Panc1 (cell line): Measurements from ENCODE around the gene RRP7A. TPM values are rescaled to one million over a fixed set of nuclear protein-coding genes. Genes with fewer than 3 reads are reported as not detected.
"Not testable (repeated sequence)": the region's sequence is repeated elsewhere in the genome, so short reads cannot be mapped to it uniquely, and the experiment has no call there.

ENCODE experiments used
- ATAC-seq: fragments of 200-7000 bp; cut with Tn5 transposase; 2 replicates; pipeline ENCODE4 v1.9.1; 2020; ENCODE audit warnings: mild to moderate bottlenecking, moderate library complexity
- Bru-seq: library from RNA; stranded (reverse); fragments of 400-500 nt; gene quantifications from one replicate; lab custom pipeline; 2021; lab: Mats Ljungman, UMichigan
- BruChase-seq, 2 experiments: library from RNA; stranded (reverse); fragments of 400-500 nt; gene quantifications; one replicate each; lab custom pipeline; 2021; lab: Mats Ljungman, UMichigan
- BruUV-seq: library from RNA; stranded (reverse); fragments of 400-500 nt; replicated peaks from 2 replicates; lab custom pipeline; 2021; lab: Mats Ljungman, UMichigan
- CTCF ChIA-PET: fragments of 300-600 bp; sonication (Branson Sonifier 250); formaldehyde crosslinking; loops from one replicate; lab custom pipeline; 2022; ENCODE audit warnings: antibody characterized with exemption; lab: Charles Lee
- POLR2A ChIA-PET: fragments of 300-600 bp; sonication (Branson Sonifier 250); formaldehyde crosslinking; loops from one replicate; lab custom pipeline; 2022; ENCODE audit warnings: antibody characterized with exemption; lab: Charles Lee
- DNase-seq: peaks from one replicate; pipeline ENCODE4 v3.0.0-alpha.2; 2010; ENCODE audit warnings: low read depth, low spot score
- H3K27ac ChIP-seq: 2 replicates; pipeline ENCODE4 v1.5.1; 2011; ENCODE audit warnings: mild to moderate bottlenecking, low read length, inconsistent platforms
- H3K27me3 ChIP-seq: fragments of 200-500 bp; sonication (Bioruptor generic); 2 replicates; pipeline ENCODE4 v1.6.0; 2014; ENCODE audit warnings: low read length, inconsistent platforms; ENCODE audit not compliant: control insufficient read depth, insufficient read depth
- H3K36me3 ChIP-seq: fragments of 200-500 bp; sonication (Bioruptor generic); 2 replicates; pipeline ENCODE4 v1.5.1; 2014; ENCODE audit warnings: inconsistent platforms, mild to moderate bottlenecking, low read length, moderate library complexity; ENCODE audit not compliant: control insufficient read depth, insufficient read depth
- H3K4me1 ChIP-seq: 2 replicates; pipeline ENCODE4 v1.5.1; 2011; ENCODE audit warnings: inconsistent platforms, mild to moderate bottlenecking, low read length, moderate library complexity; ENCODE audit not compliant: control insufficient read depth, insufficient read depth
- H3K4me3 ChIP-seq, 2 experiments: 2 replicates each; pipeline ENCODE4 v1.5.1; 2011 to 2012; ENCODE audit warnings: low read depth in 2 of 2, low read length in 2 of 2, mild to moderate bottlenecking in 2 of 2, inconsistent platforms in 1 of 2, moderate library complexity in 1 of 2
- H3K9me3 ChIP-seq: fragments of 200-500 bp; sonication (Bioruptor generic); 2 replicates; pipeline ENCODE4 v1.5.1; 2014; ENCODE audit warnings: low read depth, mild to moderate bottlenecking, inconsistent platforms, low read length, moderate library complexity; ENCODE audit not compliant: control insufficient read depth, insufficient read depth
- POLR2AphosphoS5 ChIP-seq: IDR thresholded peaks from 2 replicates; pipeline ENCODE4 v1.6.1; 2012; ENCODE audit warnings: mild to moderate bottlenecking, low read depth, low read length, moderate library complexity
- SIN3A ChIP-seq: IDR thresholded peaks from 2 replicates; pipeline ENCODE4 v1.6.1; 2012; ENCODE audit warnings: low read depth, mild to moderate bottlenecking, low read length, moderate library complexity, borderline replicate concordance; ENCODE audit not compliant: insufficient read depth
- TCF7L2 ChIP-seq: IDR thresholded peaks from 2 replicates; pipeline ENCODE4 v1.6.1; 2011; ENCODE audit warnings: mild to moderate bottlenecking, low read depth, low read length, inconsistent platforms
- in situ Hi-C: cut with HindIII; loops from 2 replicates; pipeline ENCODE4 v1.10.0; 2016; ENCODE audit warnings: low sequenced_read_pairs, low pct_unique_long_range_greater_than_20kb
- intact Hi-C: fragments of 100-400 bp; cut with micrococcal nuclease; formaldehyde crosslinking; loops from one replicate; pipeline ENCODE4 v1.10.0; 2022; ENCODE audit not compliant: unreplicated experiment
- long read RNA-seq: library from polyadenylated mRNA; unstranded; transcript quantifications from one replicate; pipeline ENCODE4 v2.0.0, GENCODE V29; 2021; ENCODE audit not compliant: unreplicated experiment
- polyA plus RNA-seq: library from polyadenylated mRNA; unstranded; fragments of >200 nt; gene quantifications from one replicate; pipeline ENCODE4 v1.2.1, GENCODE V29; 2012; ENCODE audit warnings: missing spikeins; ENCODE audit not compliant: insufficient read length
- total RNA-seq: library from RNA; stranded (reverse); gene quantifications from one replicate; pipeline ENCODE4 v1.2.1, GENCODE V29; 2021; ENCODE audit not compliant: unreplicated experiment
- TF ChIP-seq, protein P1 (sequence below), 2 experiments: IDR thresholded peaks; 2 replicates each; pipeline ENCODE4 v1.6.1; 2011 to 2012; ENCODE audit warnings: low read depth in 2 of 2, control low read depth in 1 of 2, low read length in 1 of 2, mild to moderate bottlenecking in 1 of 2, moderate library complexity in 1 of 2; ENCODE audit not compliant: insufficient read depth in 1 of 2
- TF ChIP-seq, protein P2 (sequence below): fragments of 450-650 bp; IDR thresholded peaks from 2 replicates; pipeline ENCODE4 v1.5.1; 2017; ENCODE audit warnings: mild to moderate bottlenecking

The RRP7A gene, protein sequence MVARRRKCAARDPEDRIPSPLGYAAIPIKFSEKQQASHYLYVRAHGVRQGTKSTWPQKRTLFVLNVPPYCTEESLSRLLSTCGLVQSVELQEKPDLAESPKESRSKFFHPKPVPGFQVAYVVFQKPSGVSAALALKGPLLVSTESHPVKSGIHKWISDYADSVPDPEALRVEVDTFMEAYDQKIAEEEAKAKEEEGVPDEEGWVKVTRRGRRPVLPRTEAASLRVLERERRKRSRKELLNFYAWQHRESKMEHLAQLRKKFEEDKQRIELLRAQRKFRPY
- 29.8 TPM for total RNA-seq
- 18.3 TPM for polyA plus RNA-seq
- percentile 75 among the genes with signal in this experiment for Bru-seq, nascent RNA
- percentile 86 among the genes with signal in this experiment for BruChase-seq, experiment 1, labeled RNA remaining after a 2-hour chase
- BruChase-seq, experiment 2, labeled RNA remaining after a 6-hour chase: percentile 80 among the genes with signal in this experiment
- long read RNA-seq, transcript RRP7A-201 (7 exons, 3,801 nt): major isoform, 93 of 138 reads
- long read RNA-seq, partial matches to known transcripts: 15 of 138 reads
- long read RNA-seq, other reads (novel, unspliced or antisense): 30 of 138 reads

DNA sequence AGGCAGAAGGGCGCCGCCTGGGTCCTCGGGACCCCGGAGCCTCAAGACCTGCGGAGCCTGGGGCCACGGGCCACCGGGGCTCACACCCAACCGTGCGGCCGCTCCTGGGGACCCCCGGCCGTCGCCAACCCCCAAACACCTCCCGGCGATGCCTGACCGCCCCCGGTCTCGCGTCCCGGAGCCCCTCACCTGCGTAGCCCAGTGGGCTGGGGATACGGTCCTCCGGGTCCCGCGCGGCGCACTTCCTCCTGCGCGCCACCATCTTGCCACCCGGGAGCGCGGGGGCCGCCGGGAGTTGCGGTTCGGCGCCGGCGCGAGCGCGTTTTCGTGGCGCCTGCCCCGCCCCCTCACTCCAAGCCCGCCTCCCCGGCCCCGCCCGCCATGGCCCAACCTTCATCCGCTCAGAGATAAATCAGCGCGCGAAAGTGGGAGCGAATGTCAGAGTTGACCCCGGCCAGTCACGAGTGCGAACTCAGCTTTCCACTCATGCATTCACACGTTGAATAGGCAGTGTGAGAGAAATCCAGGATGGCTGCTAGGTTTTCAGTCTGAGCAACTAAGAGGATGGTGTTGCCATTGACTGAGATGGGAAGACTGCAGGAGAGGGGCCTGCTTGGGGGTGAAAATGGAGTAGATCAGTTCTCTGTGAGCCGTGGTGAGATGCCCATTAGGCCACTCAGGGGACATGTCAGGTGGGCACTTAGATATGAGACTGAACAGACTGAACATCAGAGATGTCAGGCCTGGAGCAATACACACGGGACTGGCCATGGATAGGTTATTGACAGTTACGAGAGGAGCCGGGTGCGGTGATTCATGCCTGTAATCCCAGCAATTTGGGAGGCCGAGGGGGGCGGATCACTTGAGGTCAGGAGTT is at the start of gene RRP7A:
RRP7A (minus strand) TSS at position 272 of the 877 bp plus-strand sequence; CDS start at position 262, 10 bp downstream.
- peak within 1 kb of the TSS; percentile 59 for H3K27ac ChIP-seq
- BruUV-seq: no TSS peak
- peak; percentile 60; the same call in 1 of the 2 replicates for TF ChIP-seq POLR2AphosphoS5
- no peak for TF ChIP-seq SIN3A
- in situ Hi-C loops (no loop called here), intact Hi-C loops (no loop called here)
- H3K4me3 ChIP-seq: peak within 1 kb of the TSS; percentile 53 to 61
- ChIA-PET POLR2A (no interaction called here), CTCF (no interaction called here)
- DNase-seq (no peak), ATAC-seq (peak; percentile 94)
- no peaks in the 10 kb centered on the region for H3K4me1 ChIP-seq
- no peaks in the 10 kb centered on the region for H3K9me3 ChIP-seq
- no peaks in the 10 kb centered on the region for H3K36me3 ChIP-seq
- no peaks in the 10 kb centered on the region for H3K27me3 ChIP-seq

DNA sequence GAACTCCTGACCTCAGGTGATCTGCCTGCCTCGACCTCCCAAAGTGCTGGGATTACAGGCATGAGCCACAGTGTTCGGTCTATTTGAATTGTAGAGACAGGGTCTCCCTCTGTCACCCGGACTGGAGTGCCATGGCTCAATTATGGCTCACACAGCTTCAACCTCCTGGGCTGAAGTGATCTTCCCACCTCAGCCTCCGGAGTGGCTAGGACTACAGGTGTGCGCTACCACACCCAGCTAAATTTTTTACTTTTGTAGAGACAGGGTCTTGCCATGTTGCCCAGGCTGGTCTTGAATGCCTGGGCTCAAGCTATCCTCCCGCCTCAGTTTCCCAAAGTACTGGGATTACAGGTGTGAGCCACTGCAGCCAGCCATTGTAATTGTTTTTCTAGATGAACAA is 48.4 kb upstream of the RRP7A start:
- POLR2A ChIA-PET: not testable (repeated sequence)

DNA sequence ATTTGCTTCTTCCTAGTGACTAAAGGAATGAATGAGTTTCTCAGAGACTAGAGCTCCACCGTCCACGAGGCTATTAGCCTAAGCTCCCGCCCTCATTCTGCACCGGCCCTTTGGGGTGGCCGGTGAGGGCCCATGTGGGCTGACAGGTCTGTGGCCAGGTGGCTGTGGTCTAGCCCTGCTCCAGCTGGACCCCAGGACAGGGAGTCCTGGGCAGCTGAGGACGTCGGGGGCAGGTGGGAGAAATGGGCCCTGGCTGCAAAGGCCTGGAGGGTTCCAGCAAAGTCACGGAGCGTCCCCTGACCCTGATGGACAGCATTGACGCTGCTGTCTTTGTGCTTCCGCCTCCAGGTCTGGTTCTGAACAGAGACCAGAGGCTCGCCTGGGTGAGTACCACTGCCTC is 46.4 kb upstream of the RRP7A start:
- ATAC-seq: no peak
- Histone ChIP-seq H3K4me3 (no peak overlapping the region), H3K9me3 (no peaks in the 10 kb centered on the region), H3K27ac (no peak overlapping the region), H3K36me3 (no peaks in the 10 kb centered on the region), H3K27me3 (no peaks in the 10 kb centered on the region), H3K4me1 (no peaks in the 10 kb centered on the region)
- DNase-seq: no peak
- no peak for TF ChIP-seq SIN3A
- TF ChIP-seq, protein P1, sequence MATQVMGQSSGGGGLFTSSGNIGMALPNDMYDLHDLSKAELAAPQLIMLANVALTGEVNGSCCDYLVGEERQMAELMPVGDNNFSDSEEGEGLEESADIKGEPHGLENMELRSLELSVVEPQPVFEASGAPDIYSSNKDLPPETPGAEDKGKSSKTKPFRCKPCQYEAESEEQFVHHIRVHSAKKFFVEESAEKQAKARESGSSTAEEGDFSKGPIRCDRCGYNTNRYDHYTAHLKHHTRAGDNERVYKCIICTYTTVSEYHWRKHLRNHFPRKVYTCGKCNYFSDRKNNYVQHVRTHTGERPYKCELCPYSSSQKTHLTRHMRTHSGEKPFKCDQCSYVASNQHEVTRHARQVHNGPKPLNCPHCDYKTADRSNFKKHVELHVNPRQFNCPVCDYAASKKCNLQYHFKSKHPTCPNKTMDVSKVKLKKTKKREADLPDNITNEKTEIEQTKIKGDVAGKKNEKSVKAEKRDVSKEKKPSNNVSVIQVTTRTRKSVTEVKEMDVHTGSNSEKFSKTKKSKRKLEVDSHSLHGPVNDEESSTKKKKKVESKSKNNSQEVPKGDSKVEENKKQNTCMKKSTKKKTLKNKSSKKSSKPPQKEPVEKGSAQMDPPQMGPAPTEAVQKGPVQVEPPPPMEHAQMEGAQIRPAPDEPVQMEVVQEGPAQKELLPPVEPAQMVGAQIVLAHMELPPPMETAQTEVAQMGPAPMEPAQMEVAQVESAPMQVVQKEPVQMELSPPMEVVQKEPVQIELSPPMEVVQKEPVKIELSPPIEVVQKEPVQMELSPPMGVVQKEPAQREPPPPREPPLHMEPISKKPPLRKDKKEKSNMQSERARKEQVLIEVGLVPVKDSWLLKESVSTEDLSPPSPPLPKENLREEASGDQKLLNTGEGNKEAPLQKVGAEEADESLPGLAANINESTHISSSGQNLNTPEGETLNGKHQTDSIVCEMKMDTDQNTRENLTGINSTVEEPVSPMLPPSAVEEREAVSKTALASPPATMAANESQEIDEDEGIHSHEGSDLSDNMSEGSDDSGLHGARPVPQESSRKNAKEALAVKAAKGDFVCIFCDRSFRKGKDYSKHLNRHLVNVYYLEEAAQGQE (IDR thresholded peaks at IDR 0.05; ENCODE audit: insufficient read depth in 1 of 2, low read depth in 2 of 2, low read length in 1 of 2): no peak
- TF ChIP-seq, protein P2, sequence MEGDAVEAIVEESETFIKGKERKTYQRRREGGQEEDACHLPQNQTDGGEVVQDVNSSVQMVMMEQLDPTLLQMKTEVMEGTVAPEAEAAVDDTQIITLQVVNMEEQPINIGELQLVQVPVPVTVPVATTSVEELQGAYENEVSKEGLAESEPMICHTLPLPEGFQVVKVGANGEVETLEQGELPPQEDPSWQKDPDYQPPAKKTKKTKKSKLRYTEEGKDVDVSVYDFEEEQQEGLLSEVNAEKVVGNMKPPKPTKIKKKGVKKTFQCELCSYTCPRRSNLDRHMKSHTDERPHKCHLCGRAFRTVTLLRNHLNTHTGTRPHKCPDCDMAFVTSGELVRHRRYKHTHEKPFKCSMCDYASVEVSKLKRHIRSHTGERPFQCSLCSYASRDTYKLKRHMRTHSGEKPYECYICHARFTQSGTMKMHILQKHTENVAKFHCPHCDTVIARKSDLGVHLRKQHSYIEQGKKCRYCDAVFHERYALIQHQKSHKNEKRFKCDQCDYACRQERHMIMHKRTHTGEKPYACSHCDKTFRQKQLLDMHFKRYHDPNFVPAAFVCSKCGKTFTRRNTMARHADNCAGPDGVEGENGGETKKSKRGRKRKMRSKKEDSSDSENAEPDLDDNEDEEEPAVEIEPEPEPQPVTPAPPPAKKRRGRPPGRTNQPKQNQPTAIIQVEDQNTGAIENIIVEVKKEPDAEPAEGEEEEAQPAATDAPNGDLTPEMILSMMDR: no peak
- TF ChIP-seq POLR2AphosphoS5: no peak
- TF ChIP-seq TCF7L2: no peak
- intact Hi-C loops: no loop called here
- POLR2A ChIA-PET: no interaction called here
- in situ Hi-C loops: no loop called here
- CTCF ChIA-PET: no interaction called here
- no TSS peak for BruUV-seq

More for the DNA sequence above, 48.4 kb upstream of the RRP7A start:
- DNase-seq, H3K4me3 ChIP-seq, H3K4me1 ChIP-seq, CTCF ChIA-PET, in situ Hi-C loops, H3K9me3 ChIP-seq, H3K27ac ChIP-seq, H3K27me3 ChIP-seq, intact Hi-C loops, H3K36me3 ChIP-seq, BruUV-seq: not testable (repeated sequence)
- 0 out of 2 replicates have a peak, but pooled peaks have one; percentile 20 for ATAC-seq
